GM18498 (cell line): ENCODE data around the gene MTMR1.

ENCODE experiments used
- ATAC-seq: cut with Tn5 transposase; IDR thresholded peaks from one replicate; pipeline ENCODE4 v1.9.1; 2021; ENCODE audit warnings: mild to moderate bottlenecking, moderate library complexity; ENCODE audit not compliant: unreplicated experiment

The MTMR1 gene

GRCh38 chrX:150696331-150696730 lies 3.1 kb downstream of the MTMR1 start:
- ATAC-seq = no peak

- no peak for ATAC-seq
These were observed 3.7 kb downstream of the MTMR1 start for GRCh38 chrX:150696866-150697265.

GRCh38 chrX:150697641-150698040 lies 4.4 kb downstream of the MTMR1 start:
- ATAC-seq = no peak

GRCh38 chrX:150698981-150699380 lies 5.8 kb downstream of the MTMR1 start:
- ATAC-seq = no peak

GRCh38 chrX:150700107-150700506 lies 6.9 kb downstream of the MTMR1 start:
- no peak for ATAC-seq

- no peak for ATAC-seq
These were observed 8.2 kb downstream of the MTMR1 start for GRCh38 chrX:150701377-150701776.

GRCh38 chrX:150702966-150703694 lies 9.9 kb downstream of the MTMR1 start:
- ATAC-seq = no peak

GRCh38 chrX:150703695-150703974 lies 10.4 kb downstream of the MTMR1 start:
- ATAC-seq = no peak

- no peak for ATAC-seq
These were observed 10.9 kb downstream of the MTMR1 start for GRCh38 chrX:150704030-150704613.

GRCh38 chrX:150712619-150713018 lies 19.4 kb downstream of the MTMR1 start:
- ATAC-seq = no peak

GRCh38 chrX:150715184-150715583 lies 22.0 kb downstream of the MTMR1 start:
- no peak for ATAC-seq

GRCh38 chrX:150719621-150720020 lies 26.4 kb downstream of the MTMR1 start:
- no peak for ATAC-seq

- ATAC-seq = no peak
These were observed 36.8 kb downstream of the MTMR1 start for GRCh38 chrX:150729956-150730355.

- ATAC-seq = no peak
These were observed 37.5 kb downstream of the MTMR1 start for GRCh38 chrX:150730719-150731118.

- no peak for ATAC-seq
These were observed 38.6 kb downstream of the MTMR1 start for GRCh38 chrX:150731795-150732194.

GRCh38 chrX:150736475-150736874 lies 43.3 kb downstream of the MTMR1 start:
- ATAC-seq = peak; percentile 50

- ATAC-seq = no peak
These were observed 58.9 kb downstream of the MTMR1 start for GRCh38 chrX:150752124-150752523.

- ATAC-seq = no peak
These were observed 60.2 kb downstream of the MTMR1 start for GRCh38 chrX:150753357-150753756.

GRCh38 chrX:150753968-150754367 lies 60.8 kb downstream of the MTMR1 start:
- ATAC-seq = no peak

GRCh38 chrX:150757371-150757770 lies 64.2 kb downstream of the MTMR1 start:
- no peak for ATAC-seq

- ATAC-seq = no peak
These were observed 66.6 kb downstream of the MTMR1 start for GRCh38 chrX:150759568-150760416.

- ATAC-seq = no peak
These were observed 68.1 kb downstream of the MTMR1 start for GRCh38 chrX:150761176-150761818.
